Measurements from ENCODE around the gene LRRC3C.

DNA sequence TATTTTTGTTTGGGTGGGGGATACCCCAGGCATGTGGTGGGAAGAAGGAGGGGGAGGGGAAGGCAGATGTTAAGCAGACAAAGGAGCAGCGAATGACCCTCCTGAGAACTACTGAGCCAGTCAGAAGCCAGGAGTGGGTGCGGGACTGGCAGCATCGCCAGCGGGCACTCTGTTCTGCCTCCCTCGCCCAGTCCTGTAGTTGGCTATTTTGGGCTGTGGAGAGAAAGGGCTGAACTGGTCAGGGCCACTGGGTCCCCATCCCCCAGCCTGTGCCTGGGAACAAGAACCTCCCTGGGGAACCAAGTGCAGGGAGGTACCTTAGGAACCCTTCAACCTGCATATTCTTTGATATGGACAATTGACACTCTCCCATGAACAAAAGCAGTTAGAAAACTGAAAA is 6.4 kb downstream of the LRRC3C start:
- TF ChIP-seq, protein P1, sequence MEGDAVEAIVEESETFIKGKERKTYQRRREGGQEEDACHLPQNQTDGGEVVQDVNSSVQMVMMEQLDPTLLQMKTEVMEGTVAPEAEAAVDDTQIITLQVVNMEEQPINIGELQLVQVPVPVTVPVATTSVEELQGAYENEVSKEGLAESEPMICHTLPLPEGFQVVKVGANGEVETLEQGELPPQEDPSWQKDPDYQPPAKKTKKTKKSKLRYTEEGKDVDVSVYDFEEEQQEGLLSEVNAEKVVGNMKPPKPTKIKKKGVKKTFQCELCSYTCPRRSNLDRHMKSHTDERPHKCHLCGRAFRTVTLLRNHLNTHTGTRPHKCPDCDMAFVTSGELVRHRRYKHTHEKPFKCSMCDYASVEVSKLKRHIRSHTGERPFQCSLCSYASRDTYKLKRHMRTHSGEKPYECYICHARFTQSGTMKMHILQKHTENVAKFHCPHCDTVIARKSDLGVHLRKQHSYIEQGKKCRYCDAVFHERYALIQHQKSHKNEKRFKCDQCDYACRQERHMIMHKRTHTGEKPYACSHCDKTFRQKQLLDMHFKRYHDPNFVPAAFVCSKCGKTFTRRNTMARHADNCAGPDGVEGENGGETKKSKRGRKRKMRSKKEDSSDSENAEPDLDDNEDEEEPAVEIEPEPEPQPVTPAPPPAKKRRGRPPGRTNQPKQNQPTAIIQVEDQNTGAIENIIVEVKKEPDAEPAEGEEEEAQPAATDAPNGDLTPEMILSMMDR (IDR thresholded peaks at IDR 0.05) = no peak
- TF ChIP-seq POLR2AphosphoS5 (IDR thresholded peaks at IDR 0.05) (no peak), POLR2A (IDR thresholded peaks at IDR 0.05) (no peak)

All from sigmoid colon (tissue), 4 donors.